DND-41 (cell line): ENCODE results near the gene LRIG3.

Experiments used
- ATAC-seq: fragments of 200-7000 bp; cut with Tn5 transposase; 3 replicates; pipeline ENCODE4 v1.9.1; 2021; ENCODE audit warnings: low read depth; ENCODE audit not compliant: insufficient read depth
- DNase-seq: peaks from one replicate; pipeline ENCODE4 v3.0.0-alpha.2; 2020
- H2AFZ ChIP-seq: 2 replicates; pipeline ENCODE4 v1.6.0; 2012; ENCODE audit warnings: low read depth, low read length
- H3K27ac ChIP-seq: 2 replicates; pipeline ENCODE4 v1.5.1; 2012; ENCODE audit warnings: low read length, inconsistent platforms
- H3K27me3 ChIP-seq: fragments of 200-600 bp; sonication (generic); 2 replicates; pipeline ENCODE4 v1.6.0; 2012; ENCODE audit warnings: low read length, mild to moderate bottlenecking, inconsistent platforms; ENCODE audit not compliant: insufficient read depth, poor library complexity
- H3K36me3 ChIP-seq: 2 replicates; pipeline ENCODE4 v1.5.1; 2012; ENCODE audit warnings: low read length, inconsistent platforms; ENCODE audit not compliant: insufficient read depth
- H3K4me1 ChIP-seq: 2 replicates; pipeline ENCODE4 v1.5.1; 2012; ENCODE audit warnings: mild to moderate bottlenecking, low read length; ENCODE audit not compliant: insufficient read depth
- H3K4me2 ChIP-seq: 2 replicates; pipeline ENCODE4 v1.6.0; 2012; ENCODE audit warnings: mild to moderate bottlenecking, moderate library complexity, low read length, inconsistent platforms; ENCODE audit not compliant: insufficient read depth
- H3K4me3 ChIP-seq, 2 experiments: fragments of 200-600 bp in 1 of 2; shearing (Covaris generic) in 1 of 2; 2 replicates each; pipeline ENCODE4 v1.5.1; 2012 to 2016; ENCODE audit warnings: inconsistent platforms in 2 of 2, low read length in 2 of 2, mild to moderate bottlenecking in 2 of 2, low read depth in 1 of 2, moderate library complexity in 1 of 2
- H3K79me2 ChIP-seq: 2 replicates; pipeline ENCODE4 v1.6.0; 2012; ENCODE audit warnings: low read length, inconsistent platforms; ENCODE audit not compliant: insufficient read depth
- H3K9ac ChIP-seq: 2 replicates; pipeline ENCODE4 v1.6.0; 2012; ENCODE audit warnings: low read depth, mild to moderate bottlenecking, inconsistent platforms, low read length, moderate library complexity
- H3K9me3 ChIP-seq: 2 replicates; pipeline ENCODE4 v1.5.1; 2012; ENCODE audit warnings: low read length, moderate library complexity, mild to moderate bottlenecking, inconsistent platforms; ENCODE audit not compliant: insufficient read depth, severe bottlenecking
- H4K20me1 ChIP-seq: 2 replicates; pipeline ENCODE4 v1.6.0; 2012; ENCODE audit warnings: low read length; ENCODE audit not compliant: insufficient read depth
- EZH2 ChIP-seq: IDR thresholded peaks from 3 replicates; pipeline ENCODE4 v1.6.1; 2012; ENCODE audit warnings: borderline replicate concordance, low read depth, mild to moderate bottlenecking, moderate library complexity, low read length, inconsistent platforms; ENCODE audit not compliant: severe bottlenecking
- TF ChIP-seq, protein P1 (sequence below): IDR thresholded peaks from 2 replicates; pipeline ENCODE4 v1.5.1; 2012; ENCODE audit warnings: borderline replicate concordance, low read length, moderate library complexity, mild to moderate bottlenecking; ENCODE audit not compliant: poor library complexity, severe bottlenecking; ENCODE audit errors: extremely low read depth

The LRIG3 gene

DNA sequence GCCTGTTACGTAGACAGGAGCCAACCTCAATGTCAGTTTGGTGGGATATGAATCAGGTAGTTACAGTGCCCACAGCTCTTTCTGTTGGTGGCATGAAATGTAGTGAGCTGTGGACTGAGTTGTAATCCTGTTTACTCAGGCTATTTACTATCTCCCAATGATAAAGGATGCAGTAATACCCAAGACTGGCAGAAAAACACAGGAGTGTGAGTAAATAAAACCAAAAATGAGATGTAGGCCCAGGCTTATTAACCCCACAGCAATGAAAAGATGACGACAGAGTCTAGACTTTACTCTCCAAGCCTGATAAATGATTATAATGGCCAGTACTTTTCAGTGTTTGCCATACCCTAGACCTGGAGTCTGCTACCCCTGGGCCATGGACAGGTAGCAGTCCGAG, 22.8 kb upstream of the LRIG3 start:
- H3K79me2 ChIP-seq = no peaks in the 10 kb centered on the region
- H3K27me3 ChIP-seq = no peaks in the 10 kb centered on the region
- no peaks in the 10 kb centered on the region for H3K9me3 ChIP-seq
- H3K9ac ChIP-seq = no peak overlapping the region
- TF ChIP-seq, protein P1, sequence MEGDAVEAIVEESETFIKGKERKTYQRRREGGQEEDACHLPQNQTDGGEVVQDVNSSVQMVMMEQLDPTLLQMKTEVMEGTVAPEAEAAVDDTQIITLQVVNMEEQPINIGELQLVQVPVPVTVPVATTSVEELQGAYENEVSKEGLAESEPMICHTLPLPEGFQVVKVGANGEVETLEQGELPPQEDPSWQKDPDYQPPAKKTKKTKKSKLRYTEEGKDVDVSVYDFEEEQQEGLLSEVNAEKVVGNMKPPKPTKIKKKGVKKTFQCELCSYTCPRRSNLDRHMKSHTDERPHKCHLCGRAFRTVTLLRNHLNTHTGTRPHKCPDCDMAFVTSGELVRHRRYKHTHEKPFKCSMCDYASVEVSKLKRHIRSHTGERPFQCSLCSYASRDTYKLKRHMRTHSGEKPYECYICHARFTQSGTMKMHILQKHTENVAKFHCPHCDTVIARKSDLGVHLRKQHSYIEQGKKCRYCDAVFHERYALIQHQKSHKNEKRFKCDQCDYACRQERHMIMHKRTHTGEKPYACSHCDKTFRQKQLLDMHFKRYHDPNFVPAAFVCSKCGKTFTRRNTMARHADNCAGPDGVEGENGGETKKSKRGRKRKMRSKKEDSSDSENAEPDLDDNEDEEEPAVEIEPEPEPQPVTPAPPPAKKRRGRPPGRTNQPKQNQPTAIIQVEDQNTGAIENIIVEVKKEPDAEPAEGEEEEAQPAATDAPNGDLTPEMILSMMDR = no peak
- TF ChIP-seq EZH2 = no peak
- no peak overlapping the region for H3K4me2 ChIP-seq
- DNase-seq = no peak
- no peaks in the 10 kb centered on the region for H4K20me1 ChIP-seq
- H3K4me1 ChIP-seq = no peaks in the 10 kb centered on the region
- no peak overlapping the region for H2AFZ ChIP-seq
- H3K4me3 ChIP-seq = no peak overlapping the region
- no peak overlapping the region for H3K27ac ChIP-seq
- no peaks in the 10 kb centered on the region for H3K36me3 ChIP-seq
- ATAC-seq = no peak

- TF ChIP-seq, protein P1 = no peak
- no peak for TF ChIP-seq EZH2
These were observed 22.0 kb upstream of the LRIG3 start for GRCh38 chr12:58942345-58942744.

DNA sequence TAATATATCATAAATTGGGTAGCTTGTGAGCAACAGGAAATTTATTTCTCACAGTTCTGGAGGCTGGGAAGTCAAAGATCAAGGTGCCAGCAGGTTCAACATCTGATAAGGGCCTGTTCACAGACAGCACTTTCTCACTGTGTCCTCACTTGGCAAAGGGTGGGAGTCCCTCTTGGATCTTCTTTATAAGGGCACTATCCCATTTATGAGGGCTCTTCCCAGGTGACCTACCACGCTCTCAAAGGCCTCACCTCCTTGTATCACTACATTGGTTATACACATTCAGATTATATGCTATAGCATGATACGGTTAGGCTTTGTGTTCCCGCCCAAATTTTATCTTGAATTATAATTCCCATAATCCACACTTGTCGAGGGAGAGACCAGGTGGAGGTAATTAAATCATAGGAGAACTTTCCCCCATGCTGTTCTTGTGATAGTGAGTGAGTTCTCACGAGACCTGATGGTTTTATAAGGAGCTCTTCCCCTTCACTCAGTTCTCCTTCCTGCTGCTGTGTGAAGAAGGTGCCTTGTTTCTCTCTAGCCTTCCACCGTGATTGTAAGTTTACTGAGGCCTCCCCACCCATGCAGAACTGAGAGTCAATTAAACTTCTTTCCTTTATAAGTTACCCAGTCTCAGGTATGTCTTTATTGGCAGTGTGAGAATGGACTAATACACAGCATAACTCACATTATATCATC, 19.2 kb upstream of the LRIG3 start:
- H3K27me3 ChIP-seq = no peaks in the 10 kb centered on the region
- H4K20me1 ChIP-seq = no peaks in the 10 kb centered on the region
- no peak overlapping the region for H3K27ac ChIP-seq
- H3K79me2 ChIP-seq = no peaks in the 10 kb centered on the region
- H3K36me3 ChIP-seq = no peaks in the 10 kb centered on the region
- no peak overlapping the region for H3K9ac ChIP-seq
- no peaks in the 10 kb centered on the region for H3K4me1 ChIP-seq
- ATAC-seq (no peak), DNase-seq (no peak)
- H2AFZ ChIP-seq = no peak overlapping the region
- TF ChIP-seq, protein P1 = no peak
- no peak for TF ChIP-seq EZH2
- no peak overlapping the region for H3K4me3 ChIP-seq
- no peaks in the 10 kb centered on the region for H3K9me3 ChIP-seq
- no peak overlapping the region for H3K4me2 ChIP-seq

More at GRCh38 chr12:58942345-58942744, 22.0 kb upstream of the LRIG3 start:
- no peak for ATAC-seq
- H3K9me3 ChIP-seq = no peaks in the 10 kb centered on the region
- H3K9ac ChIP-seq = no peak overlapping the region
- H3K27ac ChIP-seq = no peak overlapping the region
- no peaks in the 10 kb centered on the region for H3K36me3 ChIP-seq
- H4K20me1 ChIP-seq = no peaks in the 10 kb centered on the region
- H3K79me2 ChIP-seq = no peaks in the 10 kb centered on the region
- no peak overlapping the region for H2AFZ ChIP-seq
- no peaks in the 10 kb centered on the region for H3K4me1 ChIP-seq
- no peak for DNase-seq
- H3K4me3 ChIP-seq = no peak overlapping the region
- no peaks in the 10 kb centered on the region for H3K27me3 ChIP-seq
- no peak overlapping the region for H3K4me2 ChIP-seq

- no peak overlapping the region for H3K27ac ChIP-seq
- ATAC-seq (no peak), DNase-seq (no peak)
- H3K4me2 ChIP-seq = no peak overlapping the region
- H3K9ac ChIP-seq = no peak overlapping the region
- H3K36me3 ChIP-seq = no peaks in the 10 kb centered on the region
- no peaks in the 10 kb centered on the region for H3K9me3 ChIP-seq
- TF ChIP-seq EZH2 = no peak
- TF ChIP-seq, protein P1 = no peak
- no peak overlapping the region for H3K4me3 ChIP-seq
- H3K4me1 ChIP-seq = no peaks in the 10 kb centered on the region
- H2AFZ ChIP-seq = no peak overlapping the region
- H3K27me3 ChIP-seq = no peaks in the 10 kb centered on the region
- H3K79me2 ChIP-seq = no peaks in the 10 kb centered on the region
- no peaks in the 10 kb centered on the region for H4K20me1 ChIP-seq
These were observed 18.1 kb upstream of the LRIG3 start for GRCh38 chr12:58938440-58938839.
